Activated B cell treated with CpG ODN at 0.5 μM for 24 hours (primary cell): ENCODE measurements around the gene EVI2B. TPM values are rescaled to one million over a fixed set of nuclear protein-coding genes. Genes with fewer than 3 reads are reported as not detected.
"Not testable (repeated sequence)": the region's sequence is repeated elsewhere in the genome, so short reads cannot be mapped to it uniquely, and the experiment has no call there.

Source experiments
- ATAC-seq: fragments of 200-7000 bp; cut with Tn5 transposase; one replicate; pipeline ENCODE4 v1.10.0; 2021; ENCODE audit warnings: low read depth, mild to moderate bottlenecking, moderate library complexity
- CTCF ChIA-PET: fragments of 350-600 bp; sonication (Branson Sonifier 250); formaldehyde crosslinking; loops from one replicate; lab custom pipeline; 2021; ENCODE audit warnings: antibody characterized with exemption; lab: Charles Lee
- POLR2A ChIA-PET: fragments of 350-600 bp; sonication (Branson Sonifier 250); formaldehyde crosslinking; loops from one replicate; lab custom pipeline; 2021; ENCODE audit warnings: antibody characterized with exemption; lab: Charles Lee
- DNase-seq: peaks from one replicate; pipeline ENCODE4 v3.0.0; 2022
- H3K27ac Mint-ChIP-seq: one replicate; pipeline ENCODE4 v1.8.0; 2020; ENCODE audit warnings: mixed read lengths
- H3K27me3 Mint-ChIP-seq: one replicate; pipeline ENCODE4 v1.8.0; 2021; ENCODE audit warnings: mixed read lengths
- H3K36me3 Mint-ChIP-seq: one replicate; pipeline ENCODE4 v1.8.0; 2021; ENCODE audit warnings: low read depth, mixed read lengths
- H3K4me1 Mint-ChIP-seq: one replicate; pipeline ENCODE4 v1.8.0; 2021; ENCODE audit warnings: mixed read lengths
- H3K4me3 Mint-ChIP-seq: one replicate; pipeline ENCODE4 v1.8.0; 2020; ENCODE audit warnings: mild to moderate bottlenecking, mixed read lengths
- H3K9me3 Mint-ChIP-seq: one replicate; pipeline ENCODE4 v1.8.0; 2020; ENCODE audit warnings: mixed read lengths
- CTCF ChIP-seq: fragments of 200-600 bp; IDR thresholded peaks from one replicate; pipeline ENCODE4 v1.8.0; 2022; ENCODE audit warnings: antibody characterized with exemption, mild to moderate bottlenecking
- intact Hi-C: fragments of 100-400 bp; cut with micrococcal nuclease; formaldehyde crosslinking; loops from one replicate; pipeline ENCODE4 v1.15.1; 2024
- total RNA-seq: library from RNA; stranded (reverse); gene quantifications from 2 replicates; pipeline ENCODE4 v1.2.3, GENCODE V29; 2022

The EVI2B gene
- total RNA-seq, 1 donor from 2014 or later: 111 TPM

DNA sequence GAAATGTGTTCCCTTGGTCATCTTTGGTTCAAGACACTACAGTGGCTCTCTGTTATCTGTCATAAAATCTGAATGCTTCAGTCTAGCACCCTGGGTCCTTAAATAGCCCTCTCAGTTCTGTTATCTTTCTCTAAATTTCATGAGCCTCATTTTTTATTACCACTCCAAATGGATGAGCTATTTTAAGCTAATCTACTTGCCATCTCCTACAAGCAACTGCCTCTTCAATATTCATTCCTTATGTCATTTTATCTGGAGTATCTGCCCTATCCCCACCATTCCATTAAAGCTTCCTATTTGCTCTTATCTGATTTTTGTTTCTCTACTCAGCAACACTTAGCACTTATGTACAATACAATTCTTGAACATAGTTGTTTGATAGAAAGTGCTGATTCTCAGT lies 35.6 kb upstream of the EVI2B start:
- Mint-ChIP-seq H3K9me3 (no peaks in the 10 kb centered on the region), H3K27me3 (no peaks in the 10 kb centered on the region), H3K4me1 (no peaks in the 10 kb centered on the region), H3K27ac (no peak overlapping the region), H3K4me3 (no peak overlapping the region), H3K36me3 (peaks cover 46% of the 10 kb centered on the region)
- CTCF ChIA-PET: no interaction called here
- POLR2A ChIA-PET: no interaction called here
- intact Hi-C loops: no loop called here
- DNase-seq: no peak
- TF ChIP-seq CTCF: no peak
- ATAC-seq: no peak

DNA sequence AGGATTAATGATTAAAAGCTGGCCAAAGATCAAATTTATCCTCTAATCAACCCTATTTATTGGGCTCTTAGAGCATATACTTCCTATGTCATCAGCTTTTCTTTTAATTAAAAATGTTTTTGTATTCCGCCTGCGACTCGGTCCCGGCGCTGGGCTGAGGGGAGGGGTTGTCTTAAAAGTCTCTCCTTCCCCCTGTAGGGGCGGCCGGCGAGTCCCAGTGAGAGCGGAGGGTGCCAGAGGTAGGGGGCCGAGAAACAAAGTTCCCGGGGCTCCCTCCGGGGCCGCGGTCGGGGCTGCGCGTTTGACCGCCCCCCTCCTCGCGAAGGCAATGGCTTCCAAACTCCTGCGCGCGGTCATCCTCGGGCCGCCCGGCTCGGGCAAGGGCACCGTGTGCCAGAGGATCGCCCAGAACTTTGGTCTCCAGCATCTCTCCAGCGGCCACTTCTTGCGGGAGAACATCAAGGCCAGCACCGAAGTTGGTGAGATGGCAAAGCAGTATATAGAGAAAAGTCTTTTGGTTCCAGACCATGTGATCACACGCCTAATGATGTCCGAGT lies 31.4 kb upstream of the EVI2B start:
- H3K27ac Mint-ChIP-seq, POLR2A ChIA-PET, H3K9me3 Mint-ChIP-seq, H3K4me3 Mint-ChIP-seq, CTCF ChIA-PET, ATAC-seq, H3K4me1 Mint-ChIP-seq, intact Hi-C loops, DNase-seq, H3K27me3 Mint-ChIP-seq: not testable (repeated sequence)
- peaks cover 32% of the 10 kb centered on the region for H3K36me3 Mint-ChIP-seq

DNA sequence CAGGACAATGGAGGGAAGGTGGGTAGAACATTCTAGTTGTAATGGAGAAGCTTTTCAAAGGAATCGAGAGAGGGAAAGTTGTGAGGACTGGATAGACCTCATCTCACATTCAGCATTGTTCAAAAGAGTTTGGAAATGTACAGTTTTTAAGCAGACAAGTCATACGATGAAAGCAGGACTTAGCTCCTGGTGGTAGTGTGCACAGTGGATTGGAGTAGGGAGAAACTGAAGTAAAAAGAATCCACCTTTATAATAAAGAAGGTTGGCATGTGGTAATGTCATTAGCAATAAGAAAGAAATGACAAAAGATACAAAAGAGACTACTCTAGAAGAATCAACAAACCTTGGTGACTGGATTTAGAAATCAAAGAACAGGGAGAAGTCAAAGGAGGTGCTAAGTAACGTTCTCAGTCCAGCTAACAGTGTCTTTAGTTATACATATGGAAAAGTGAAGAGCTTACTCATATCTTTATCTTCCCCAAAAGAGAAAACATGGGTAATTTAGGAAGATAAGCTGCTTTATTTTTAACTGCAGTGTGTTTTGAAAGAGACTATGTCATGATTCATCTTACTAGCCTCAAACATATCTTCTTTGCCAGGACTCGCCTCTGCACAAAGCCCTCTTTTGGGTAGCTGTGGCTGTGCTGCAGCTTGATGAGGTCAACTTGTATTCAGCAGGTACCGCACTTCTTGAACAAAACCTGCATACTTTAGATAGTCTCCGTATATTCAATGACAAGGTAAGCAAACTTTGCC lies 26.2 kb upstream of the EVI2B start:
- Mint-ChIP-seq H3K4me3 (no peak overlapping the region), H3K27me3 (no peaks in the 10 kb centered on the region), H3K4me1 (no peaks in the 10 kb centered on the region), H3K27ac (no peak overlapping the region), H3K9me3 (no peaks in the 10 kb centered on the region), H3K36me3 (peaks cover 26% of the 10 kb centered on the region)
- CTCF ChIA-PET: interaction anchor here (0.5 to 1.6 kb wide), 2 partner anchors 74 to 86 kb away, joined by 3 to 6 read pairs; no protein-coding TSS in a partner anchor
- ATAC-seq (no peak), DNase-seq (no peak)
- intact Hi-C loops: loop anchor here (5.0 kb wide), 1 partner anchor 33 kb away; no protein-coding TSS in a partner anchor
- no peak for TF ChIP-seq CTCF
- POLR2A ChIA-PET: interaction anchor here (0.6 kb wide), 1 partner anchor 36 kb away, joined by 3 read pairs; no protein-coding TSS in a partner anchor

DNA sequence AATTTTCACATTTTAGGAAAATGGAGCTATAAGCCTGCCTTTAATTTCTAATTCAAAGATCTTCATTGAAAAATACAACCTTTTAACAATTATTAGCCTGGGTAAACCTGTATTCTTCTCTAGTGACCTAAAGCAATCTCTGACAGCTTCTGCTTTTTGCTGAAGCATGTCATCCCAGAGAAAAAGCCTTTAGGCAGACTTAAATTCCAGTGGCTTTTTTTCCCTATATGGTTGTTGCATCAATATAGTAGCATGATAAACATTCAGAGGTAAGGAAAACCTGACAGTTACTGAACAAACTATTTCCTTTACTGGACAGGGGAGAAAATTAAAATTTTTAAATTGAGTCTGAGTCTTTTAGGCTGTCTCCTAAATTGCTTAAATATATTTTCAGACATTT lies 15.4 kb upstream of the EVI2B start:
- ATAC-seq (no peak), DNase-seq (no peak)
- Mint-ChIP-seq H3K4me3 (no peak overlapping the region), H3K27me3 (no peaks in the 10 kb centered on the region), H3K9me3 (no peaks in the 10 kb centered on the region), H3K36me3 (peaks cover 23% of the 10 kb centered on the region), H3K4me1 (peaks cover 2% of the 10 kb centered on the region), H3K27ac (no peak overlapping the region)
- intact Hi-C loops: loop anchor here (10.0 kb wide), 1 partner anchor 64 kb away; no protein-coding TSS in a partner anchor
- ChIA-PET CTCF (no interaction called here), POLR2A (no interaction called here)
- TF ChIP-seq CTCF: no peak

- no peak for TF ChIP-seq CTCF
- POLR2A ChIA-PET: no interaction called here
- H3K27me3 Mint-ChIP-seq: no peaks in the 10 kb centered on the region
- no peak for DNase-seq
- H3K36me3 Mint-ChIP-seq: peaks cover 23% of the 10 kb centered on the region
- CTCF ChIA-PET: no interaction called here
- H3K4me3 Mint-ChIP-seq: no peak overlapping the region
- no peak overlapping the region for H3K27ac Mint-ChIP-seq
- ATAC-seq: no peak
- no peaks in the 10 kb centered on the region for H3K9me3 Mint-ChIP-seq
- intact Hi-C loops: loop anchor here (10.0 kb wide), 1 partner anchor 63 kb away; no protein-coding TSS in a partner anchor
- peaks cover 7% of the 10 kb centered on the region for H3K4me1 Mint-ChIP-seq
Measured at GRCh38 chr17:31328160-31328535, 14.3 kb upstream of the EVI2B start.
